ENCODE results near the gene PLCB4.

The PLCB4 gene

DNA sequence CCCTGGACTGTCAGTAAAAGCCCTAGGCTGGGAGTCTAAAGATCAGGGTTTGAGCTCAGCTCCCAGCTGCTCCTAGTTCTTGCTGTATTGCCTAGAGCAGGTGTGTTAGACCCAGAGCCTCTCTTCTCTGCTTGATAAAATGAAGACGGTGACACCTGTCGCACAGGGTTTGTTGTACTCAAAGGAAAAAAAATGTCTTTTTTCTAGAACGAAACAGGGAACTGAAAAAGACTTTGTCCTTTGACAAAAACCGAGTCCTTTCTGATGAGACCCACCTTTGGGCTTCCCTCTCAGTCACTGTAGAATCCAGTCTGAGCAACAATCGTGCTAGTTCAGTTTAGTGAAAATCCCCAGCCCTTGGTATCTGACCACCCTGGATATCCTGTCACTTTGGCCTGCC is 343.4 kb downstream of the PLCB4 start:
- no peaks in the 10 kb centered on the region for H3K9me2 ChIP-seq (replicated peaks; ENCODE audit: low read depth, low read length)
- H3K79me2 ChIP-seq (ENCODE audit: insufficient read depth, low read length), result no peaks in the 10 kb centered on the region
- no peak overlapping the region for H3K4me2 ChIP-seq (ENCODE audit: low read depth, low read length, poor library complexity, severe bottlenecking)
- no peaks in the 10 kb centered on the region for H3K27me3 ChIP-seq (ENCODE audit: insufficient read depth, low read length, poor library complexity, severe bottlenecking)
- H3K4me3 ChIP-seq (ENCODE audit: low read length, poor library complexity, severe bottlenecking), result no peak overlapping the region
- no peaks in the 10 kb centered on the region for H3K4me1 ChIP-seq (ENCODE audit: insufficient read depth, low read length, poor library complexity, severe bottlenecking)
- no peak overlapping the region for H2AFZ ChIP-seq (ENCODE audit: low read length)
- H3K9me3 ChIP-seq (ENCODE audit: insufficient read depth, low read depth, low read length), result no peaks in the 10 kb centered on the region
- peaks cover 17% of the 10 kb centered on the region; the same call in 1 of the 2 replicates for H3K36me3 ChIP-seq (ENCODE audit: insufficient read depth, low read length)
- no peak overlapping the region for H3K9ac ChIP-seq (ENCODE audit: low read depth, low read length, poor library complexity, severe bottlenecking)
- H4K20me1 ChIP-seq (ENCODE audit: insufficient read depth, low read length, poor library complexity, severe bottlenecking), result no peaks in the 10 kb centered on the region
- no peak for TF ChIP-seq EZH2phosphoT487 (IDR thresholded peaks at IDR 0.05; ENCODE audit: borderline replicate concordance)
- TF ChIP-seq, protein P1, sequence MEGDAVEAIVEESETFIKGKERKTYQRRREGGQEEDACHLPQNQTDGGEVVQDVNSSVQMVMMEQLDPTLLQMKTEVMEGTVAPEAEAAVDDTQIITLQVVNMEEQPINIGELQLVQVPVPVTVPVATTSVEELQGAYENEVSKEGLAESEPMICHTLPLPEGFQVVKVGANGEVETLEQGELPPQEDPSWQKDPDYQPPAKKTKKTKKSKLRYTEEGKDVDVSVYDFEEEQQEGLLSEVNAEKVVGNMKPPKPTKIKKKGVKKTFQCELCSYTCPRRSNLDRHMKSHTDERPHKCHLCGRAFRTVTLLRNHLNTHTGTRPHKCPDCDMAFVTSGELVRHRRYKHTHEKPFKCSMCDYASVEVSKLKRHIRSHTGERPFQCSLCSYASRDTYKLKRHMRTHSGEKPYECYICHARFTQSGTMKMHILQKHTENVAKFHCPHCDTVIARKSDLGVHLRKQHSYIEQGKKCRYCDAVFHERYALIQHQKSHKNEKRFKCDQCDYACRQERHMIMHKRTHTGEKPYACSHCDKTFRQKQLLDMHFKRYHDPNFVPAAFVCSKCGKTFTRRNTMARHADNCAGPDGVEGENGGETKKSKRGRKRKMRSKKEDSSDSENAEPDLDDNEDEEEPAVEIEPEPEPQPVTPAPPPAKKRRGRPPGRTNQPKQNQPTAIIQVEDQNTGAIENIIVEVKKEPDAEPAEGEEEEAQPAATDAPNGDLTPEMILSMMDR (conservative IDR thresholded peaks at IDR 0.05; ENCODE audit: low read length), result no peak
- H3F3A ChIP-seq (ENCODE audit: low read depth), result no peaks in the 10 kb centered on the region

DNA sequence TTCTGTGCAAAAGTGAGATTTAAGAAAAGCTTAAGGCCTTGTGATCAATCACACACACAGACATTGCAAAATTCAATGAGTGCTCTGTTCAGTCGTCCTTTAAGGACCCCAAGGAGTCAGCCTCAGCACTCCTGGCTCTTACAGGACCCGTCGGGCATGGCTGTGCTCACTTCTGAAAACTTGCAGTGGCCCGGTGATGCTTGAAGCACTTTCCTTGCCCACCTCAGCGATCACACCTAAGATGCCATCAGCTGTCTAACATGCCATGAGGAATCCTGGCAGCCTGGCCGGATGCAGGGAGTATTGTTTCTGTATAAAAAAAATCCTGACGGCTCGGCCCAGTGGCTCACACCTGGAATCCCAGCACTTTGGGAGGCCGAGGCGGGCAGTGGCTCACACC is 344.1 kb downstream of the PLCB4 start:
- Histone ChIP-seq H3K27me3 (ENCODE audit: insufficient read depth, low read length, poor library complexity, severe bottlenecking) (no peaks in the 10 kb centered on the region), H3K9me3 (ENCODE audit: insufficient read depth, low read depth, low read length) (no peaks in the 10 kb centered on the region), H3F3A (ENCODE audit: low read depth) (no peaks in the 10 kb centered on the region), H3K4me2 (ENCODE audit: low read depth, low read length, poor library complexity, severe bottlenecking) (no peak overlapping the region), H3K4me3 (ENCODE audit: low read length, poor library complexity, severe bottlenecking) (no peak overlapping the region), H4K20me1 (ENCODE audit: insufficient read depth, low read length, poor library complexity, severe bottlenecking) (no peaks in the 10 kb centered on the region), H3K79me2 (ENCODE audit: insufficient read depth, low read length) (no peaks in the 10 kb centered on the region), H3K9me2 (replicated peaks; ENCODE audit: low read depth, low read length) (no peaks in the 10 kb centered on the region), H3K4me1 (ENCODE audit: insufficient read depth, low read length, poor library complexity, severe bottlenecking) (no peaks in the 10 kb centered on the region), H3K9ac (ENCODE audit: low read depth, low read length, poor library complexity, severe bottlenecking) (no peak overlapping the region), H3K36me3 (ENCODE audit: insufficient read depth, low read length) (peaks cover 14% of the 10 kb centered on the region; the same call in 1 of the 2 replicates), H2AFZ (ENCODE audit: low read length) (no peak overlapping the region)
- TF ChIP-seq, protein P1 (conservative IDR thresholded peaks at IDR 0.05; ENCODE audit: low read length), result no peak
- TF ChIP-seq EZH2phosphoT487 (IDR thresholded peaks at IDR 0.05; ENCODE audit: borderline replicate concordance), result no peak

DNA sequence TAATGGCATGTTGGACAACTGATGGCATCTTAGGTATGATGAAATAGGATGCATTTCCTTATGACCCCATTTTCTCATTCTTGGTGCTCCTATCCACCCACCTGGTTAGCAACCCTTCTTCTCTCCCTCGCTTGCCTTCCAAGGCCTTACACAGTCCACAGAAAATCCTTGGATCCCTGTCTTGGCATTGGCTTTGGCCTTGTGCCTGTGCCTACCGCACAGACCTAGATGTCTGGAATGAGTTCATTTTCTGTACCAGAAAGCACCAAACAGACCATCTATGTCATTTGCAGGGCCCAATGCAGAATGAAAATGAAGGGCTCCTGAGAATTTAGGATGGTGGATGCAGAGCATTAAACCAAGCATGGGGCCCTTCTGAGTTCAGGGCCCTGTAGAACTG is 346.5 kb downstream of the PLCB4 start:
- no peaks in the 10 kb centered on the region for H3K27me3 ChIP-seq (ENCODE audit: insufficient read depth, low read length, poor library complexity, severe bottlenecking)
- no peaks in the 10 kb centered on the region for H4K20me1 ChIP-seq (ENCODE audit: insufficient read depth, low read length, poor library complexity, severe bottlenecking)
- no peaks in the 10 kb centered on the region for H3K4me1 ChIP-seq (ENCODE audit: insufficient read depth, low read length, poor library complexity, severe bottlenecking)
- H3K4me3 ChIP-seq (ENCODE audit: low read length, poor library complexity, severe bottlenecking), result no peak overlapping the region
- no peak overlapping the region for H3K9ac ChIP-seq (ENCODE audit: low read depth, low read length, poor library complexity, severe bottlenecking)
- no peaks in the 10 kb centered on the region for H3F3A ChIP-seq (ENCODE audit: low read depth)
- no peaks in the 10 kb centered on the region for H3K9me3 ChIP-seq (ENCODE audit: insufficient read depth, low read depth, low read length)
- H3K9me2 ChIP-seq (replicated peaks; ENCODE audit: low read depth, low read length), result no peaks in the 10 kb centered on the region
- H3K4me2 ChIP-seq (ENCODE audit: low read depth, low read length, poor library complexity, severe bottlenecking), result no peak overlapping the region
- TF ChIP-seq EZH2phosphoT487 (IDR thresholded peaks at IDR 0.05; ENCODE audit: borderline replicate concordance), result no peak
- TF ChIP-seq, protein P1 (conservative IDR thresholded peaks at IDR 0.05; ENCODE audit: low read length), result no peak
- no peak overlapping the region for H2AFZ ChIP-seq (ENCODE audit: low read length)
- peaks cover 4% of the 10 kb centered on the region; the same call in 1 of the 2 replicates for H3K36me3 ChIP-seq (ENCODE audit: insufficient read depth, low read length)
- no peaks in the 10 kb centered on the region for H3K79me2 ChIP-seq (ENCODE audit: insufficient read depth, low read length)
